ENCODE results near the gene COL25A1.

- TF ChIP-seq NPAS2 (CRISPR knock-in tag; IDR thresholded peaks at IDR 0.05; ENCODE audit: borderline replicate concordance) (no peak), CTCF (IDR thresholded peaks at IDR 0.05) (no peak), POLR2A (IDR thresholded peaks at IDR 0.05; ENCODE audit: low read length) (no peak), BHLHE40 (IDR thresholded peaks at IDR 0.05; ENCODE audit: low read depth, low read length) (no peak)
Measured at GRCh38 chr4:108933046-108933445, 369.4 kb downstream of the COL25A1 start.
